Measurements from ENCODE around the gene TBC1D22A.

The TBC1D22A gene

DNA sequence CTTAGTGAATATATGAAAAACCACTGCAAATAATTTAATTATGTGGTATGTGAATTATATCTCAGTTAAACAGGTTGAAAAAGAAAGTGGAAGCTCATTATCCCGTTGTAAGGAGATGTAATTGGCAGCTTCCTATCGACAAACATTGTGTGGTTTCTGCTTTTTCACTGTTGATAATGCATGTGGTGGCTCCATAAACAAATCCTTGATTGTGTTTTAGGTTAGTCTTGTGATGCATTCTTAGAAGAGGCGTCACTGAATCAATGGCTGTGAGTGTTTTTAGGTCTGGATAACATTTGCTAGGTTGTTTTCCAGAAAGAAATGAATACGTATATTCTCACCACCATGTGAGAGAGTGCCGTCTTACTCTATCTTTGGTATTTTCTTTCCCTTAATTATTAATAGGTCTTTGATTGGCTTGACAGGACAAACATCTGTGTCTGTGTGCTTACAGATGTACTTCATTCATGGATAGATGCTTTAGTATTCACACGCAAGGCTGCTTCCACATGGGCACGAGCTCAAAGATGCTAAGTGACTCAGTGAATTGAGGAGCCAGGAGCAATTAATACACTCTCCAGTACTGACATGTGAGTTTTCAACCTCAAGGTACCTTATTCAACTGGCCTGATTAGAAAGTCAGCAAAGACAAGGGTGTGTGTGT, 166.7 kb downstream of the TBC1D22A start:
- DNase-seq = no peak
- H3F3A ChIP-seq (ENCODE audit: insufficient read depth, low read length) = no peaks in the 10 kb centered on the region
- TF ChIP-seq EZH2 (optimal IDR thresholded peaks at IDR 0.05; ENCODE audit: low read depth, low read length) (no peak), EZH2phosphoT487 (IDR thresholded peaks at IDR 0.05; ENCODE audit: low read length) (no peak)
- TF ChIP-seq, protein P1, sequence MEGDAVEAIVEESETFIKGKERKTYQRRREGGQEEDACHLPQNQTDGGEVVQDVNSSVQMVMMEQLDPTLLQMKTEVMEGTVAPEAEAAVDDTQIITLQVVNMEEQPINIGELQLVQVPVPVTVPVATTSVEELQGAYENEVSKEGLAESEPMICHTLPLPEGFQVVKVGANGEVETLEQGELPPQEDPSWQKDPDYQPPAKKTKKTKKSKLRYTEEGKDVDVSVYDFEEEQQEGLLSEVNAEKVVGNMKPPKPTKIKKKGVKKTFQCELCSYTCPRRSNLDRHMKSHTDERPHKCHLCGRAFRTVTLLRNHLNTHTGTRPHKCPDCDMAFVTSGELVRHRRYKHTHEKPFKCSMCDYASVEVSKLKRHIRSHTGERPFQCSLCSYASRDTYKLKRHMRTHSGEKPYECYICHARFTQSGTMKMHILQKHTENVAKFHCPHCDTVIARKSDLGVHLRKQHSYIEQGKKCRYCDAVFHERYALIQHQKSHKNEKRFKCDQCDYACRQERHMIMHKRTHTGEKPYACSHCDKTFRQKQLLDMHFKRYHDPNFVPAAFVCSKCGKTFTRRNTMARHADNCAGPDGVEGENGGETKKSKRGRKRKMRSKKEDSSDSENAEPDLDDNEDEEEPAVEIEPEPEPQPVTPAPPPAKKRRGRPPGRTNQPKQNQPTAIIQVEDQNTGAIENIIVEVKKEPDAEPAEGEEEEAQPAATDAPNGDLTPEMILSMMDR (IDR thresholded peaks at IDR 0.05; ENCODE audit: low read length) = no peak
- no peaks in the 10 kb centered on the region for H3K27me3 ChIP-seq (replicated peaks; ENCODE audit: insufficient read depth, low read length)
- no peak overlapping the region for H2AFZ ChIP-seq (ENCODE audit: low read length)
- H3K9me2 ChIP-seq (replicated peaks; ENCODE audit: insufficient read depth, low read length) = no peaks in the 10 kb centered on the region
- H3K27ac ChIP-seq (ENCODE audit: low read length) = no peak overlapping the region
- H3K4me2 ChIP-seq (ENCODE audit: low read depth, low read length) = no peak overlapping the region
- H3K4me1 ChIP-seq (ENCODE audit: low read length) = no peaks in the 10 kb centered on the region
- no peak overlapping the region for H3K4me3 ChIP-seq (ENCODE audit: low read length)
- no peaks in the 10 kb centered on the region for H3K36me3 ChIP-seq (replicated peaks; ENCODE audit: insufficient read depth, low read length)
- no peak overlapping the region for H3K9ac ChIP-seq (ENCODE audit: low read length)
- no peaks in the 10 kb centered on the region for H3K9me3 ChIP-seq (replicated peaks; ENCODE audit: insufficient read depth, low read length)
- H3K79me2 ChIP-seq (ENCODE audit: low read length) = no peaks in the 10 kb centered on the region
- no peaks in the 10 kb centered on the region for H4K20me1 ChIP-seq (ENCODE audit: insufficient read depth, low read length)

DNA sequence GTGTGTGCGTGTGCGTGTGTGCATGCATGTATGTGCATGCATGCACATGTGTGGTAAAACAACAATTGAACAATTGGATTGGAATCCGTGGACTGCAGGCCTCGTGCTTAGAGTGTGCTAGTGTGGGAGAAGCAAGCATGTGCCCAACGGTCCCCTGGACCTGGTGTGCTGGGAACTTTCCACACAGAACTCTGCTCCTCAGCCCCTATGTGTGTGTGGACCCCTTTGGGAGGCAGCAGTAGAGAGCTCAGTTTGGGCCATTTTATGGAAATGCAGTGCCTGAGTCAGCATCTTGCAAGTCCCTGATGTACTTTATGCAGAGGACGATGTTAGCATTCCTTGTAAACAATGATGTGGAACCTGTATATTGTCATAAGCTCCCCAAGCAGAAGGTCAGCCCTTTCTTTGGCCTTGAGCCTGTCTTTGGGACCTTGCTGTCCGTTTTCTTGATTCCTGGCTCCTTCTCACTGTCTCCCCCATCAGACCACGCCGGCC, 167.3 kb downstream of the TBC1D22A start:
- no peaks in the 10 kb centered on the region for H4K20me1 ChIP-seq (ENCODE audit: insufficient read depth, low read length)
- no peaks in the 10 kb centered on the region for H3K9me2 ChIP-seq (replicated peaks; ENCODE audit: insufficient read depth, low read length)
- no peak overlapping the region for H3K4me3 ChIP-seq (ENCODE audit: low read length)
- no peak for DNase-seq
- no peak overlapping the region for H3K27ac ChIP-seq (ENCODE audit: low read length)
- TF ChIP-seq EZH2 (optimal IDR thresholded peaks at IDR 0.05; ENCODE audit: low read depth, low read length) = no peak
- TF ChIP-seq, protein P1 (IDR thresholded peaks at IDR 0.05; ENCODE audit: low read length) = no peak
- TF ChIP-seq EZH2phosphoT487 (IDR thresholded peaks at IDR 0.05; ENCODE audit: low read length) = no peak
- H3K4me1 ChIP-seq (ENCODE audit: low read length) = no peaks in the 10 kb centered on the region
- no peak overlapping the region for H2AFZ ChIP-seq (ENCODE audit: low read length)
- H3K9me3 ChIP-seq (replicated peaks; ENCODE audit: insufficient read depth, low read length) = no peaks in the 10 kb centered on the region
- no peak overlapping the region for H3K4me2 ChIP-seq (ENCODE audit: low read depth, low read length)
- H3K27me3 ChIP-seq (replicated peaks; ENCODE audit: insufficient read depth, low read length) = no peaks in the 10 kb centered on the region
- no peaks in the 10 kb centered on the region for H3K36me3 ChIP-seq (replicated peaks; ENCODE audit: insufficient read depth, low read length)
- no peaks in the 10 kb centered on the region for H3K79me2 ChIP-seq (ENCODE audit: low read length)
- no peak overlapping the region for H3K9ac ChIP-seq (ENCODE audit: low read length)
- H3F3A ChIP-seq (ENCODE audit: insufficient read depth, low read length) = no peaks in the 10 kb centered on the region

DNA sequence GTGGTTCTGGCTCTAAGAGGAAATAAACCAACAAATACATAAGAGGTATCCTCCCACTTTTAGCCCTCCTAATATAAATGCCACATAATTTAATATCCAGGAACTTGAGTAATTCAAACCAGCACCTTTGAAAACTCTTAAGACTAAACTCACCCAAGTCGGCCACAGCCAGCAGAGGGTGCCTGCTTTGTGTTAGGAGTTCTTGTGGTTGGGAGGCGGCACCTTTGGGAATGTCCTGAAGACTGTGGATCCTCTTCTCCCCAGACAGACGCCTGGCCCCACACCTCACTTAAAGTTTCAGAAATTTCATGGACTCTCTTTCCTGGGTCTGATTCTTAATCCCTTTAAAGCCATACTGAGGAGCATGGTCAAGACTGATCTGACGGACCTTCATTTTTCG, 169.0 kb downstream of the TBC1D22A start:
- no peaks in the 10 kb centered on the region for H3K9me3 ChIP-seq (replicated peaks; ENCODE audit: insufficient read depth, low read length)
- H3K9me2 ChIP-seq (replicated peaks; ENCODE audit: insufficient read depth, low read length) = no peaks in the 10 kb centered on the region
- H3K4me1 ChIP-seq (ENCODE audit: low read length) = no peaks in the 10 kb centered on the region
- no peaks in the 10 kb centered on the region for H4K20me1 ChIP-seq (ENCODE audit: insufficient read depth, low read length)
- H3K79me2 ChIP-seq (ENCODE audit: low read length) = no peaks in the 10 kb centered on the region
- no peaks in the 10 kb centered on the region for H3F3A ChIP-seq (ENCODE audit: insufficient read depth, low read length)
- no peak overlapping the region for H3K4me3 ChIP-seq (ENCODE audit: low read length)
- no peak overlapping the region for H2AFZ ChIP-seq (ENCODE audit: low read length)
- H3K36me3 ChIP-seq (replicated peaks; ENCODE audit: insufficient read depth, low read length) = no peaks in the 10 kb centered on the region
- no peak for DNase-seq
- TF ChIP-seq EZH2phosphoT487 (IDR thresholded peaks at IDR 0.05; ENCODE audit: low read length) = no peak
- no peak for TF ChIP-seq EZH2 (optimal IDR thresholded peaks at IDR 0.05; ENCODE audit: low read depth, low read length)
- H3K27ac ChIP-seq (ENCODE audit: low read length) = no peak overlapping the region
- no peak overlapping the region for H3K9ac ChIP-seq (ENCODE audit: low read length)
- no peak overlapping the region for H3K4me2 ChIP-seq (ENCODE audit: low read depth, low read length)
- no peaks in the 10 kb centered on the region for H3K27me3 ChIP-seq (replicated peaks; ENCODE audit: insufficient read depth, low read length)

DNA sequence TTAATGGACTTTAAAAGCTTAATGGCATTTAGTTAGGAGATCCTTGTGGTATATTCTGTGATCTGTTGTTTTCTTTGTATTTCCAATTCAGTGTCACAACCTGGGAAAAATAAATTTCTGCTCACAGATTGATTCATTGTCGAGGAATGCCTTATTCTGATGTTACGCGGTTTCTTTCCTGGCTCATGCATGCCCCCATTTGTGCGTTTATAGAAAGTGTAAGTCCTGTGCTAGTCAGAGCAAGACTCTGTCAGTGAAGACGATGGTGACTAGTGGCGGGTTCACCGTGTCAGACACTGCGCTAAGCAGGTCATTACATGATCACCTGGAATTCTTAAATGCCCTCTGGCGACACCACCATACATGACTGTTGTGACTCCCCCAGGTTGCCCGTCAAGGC, 169.4 kb downstream of the TBC1D22A start:
- TF ChIP-seq EZH2phosphoT487 (IDR thresholded peaks at IDR 0.05; ENCODE audit: low read length) = no peak
- TF ChIP-seq, protein P1 (IDR thresholded peaks at IDR 0.05; ENCODE audit: low read length) = no peak
- no peak overlapping the region for H3K9ac ChIP-seq (ENCODE audit: low read length)
- no peaks in the 10 kb centered on the region for H3K9me2 ChIP-seq (replicated peaks; ENCODE audit: insufficient read depth, low read length)
- no peaks in the 10 kb centered on the region for H4K20me1 ChIP-seq (ENCODE audit: insufficient read depth, low read length)
- no peaks in the 10 kb centered on the region for H3K27me3 ChIP-seq (replicated peaks; ENCODE audit: insufficient read depth, low read length)
- no peak overlapping the region for H3K27ac ChIP-seq (ENCODE audit: low read length)
- no peak for DNase-seq
- H3K4me2 ChIP-seq (ENCODE audit: low read depth, low read length) = no peak overlapping the region
- no peaks in the 10 kb centered on the region for H3K79me2 ChIP-seq (ENCODE audit: low read length)
- no peak overlapping the region for H2AFZ ChIP-seq (ENCODE audit: low read length)
- H3K4me3 ChIP-seq (ENCODE audit: low read length) = no peak overlapping the region
- H3F3A ChIP-seq (ENCODE audit: insufficient read depth, low read length) = no peaks in the 10 kb centered on the region
- H3K4me1 ChIP-seq (ENCODE audit: low read length) = no peaks in the 10 kb centered on the region
- no peaks in the 10 kb centered on the region for H3K9me3 ChIP-seq (replicated peaks; ENCODE audit: insufficient read depth, low read length)
- no peaks in the 10 kb centered on the region for H3K36me3 ChIP-seq (replicated peaks; ENCODE audit: insufficient read depth, low read length)
